Pancreas (tissue), 10 donors: ENCODE data around the gene GPR25. TPM values are rescaled to one million over a fixed set of nuclear protein-coding genes. Genes with fewer than 3 reads are reported as not detected.

Experiments
- ATAC-seq, 4 donors: fragments of 200-7000 bp; cut with Tn5 transposase; one replicate each; pipeline versions ENCODE4 v1.8.0 to v1.9.1; 2020; ENCODE audit warnings: mild to moderate bottlenecking in 4 of 4, moderate library complexity in 4 of 4
- DNase-seq, 6 donors: peaks; one replicate each; pipeline ENCODE4 v3.0.0-alpha.2; 2020
- FAIRE-seq: peaks from 2 replicates; lab custom pipeline; 2012; peaks lifted over from hg19 to GRCh38; lab: Jason Lieb, UNC
- H3K27ac ChIP-seq, 4 donors: fragments of 200-600 bp; sonication (generic); 1 replicate in 3 of 4; 2 replicates in 1 of 4; pipeline versions ENCODE4 v1.5.0 to v1.8.0; 2020
- H3K27me3 ChIP-seq, 4 donors: fragments of 200-600 bp; one replicate each; pipeline ENCODE4 v1.8.0; 2021
- H3K36me3 ChIP-seq, 3 donors: fragments of 200-600 bp; sonication (generic) in 1 of 3; one replicate each; pipeline versions ENCODE4 v1.5.0 to v1.8.0; 2020 to 2021
- H3K4me1 ChIP-seq, 3 donors: fragments of 200-600 bp; one replicate each; pipeline ENCODE4 v1.8.0; 2021
- H3K4me3 ChIP-seq, 4 donors: fragments of 200-600 bp; sonication (generic) in 2 of 4; one replicate each; pipeline versions ENCODE4 v1.5.0 to v1.8.0; 2020 to 2021
- H3K9me3 ChIP-seq, 4 donors: fragments of 200-600 bp; one replicate each; pipeline ENCODE4 v1.8.0; 2021
- WGBS, 2 donors: extraction: QIAGEN DNeasy Blood & Tissue Kit; methylation state at CpG; one replicate each; pipeline ENCODE4 v1.1.7; 2013; 5-methylcytosine and 5-hydroxymethylcytosine counted together
- intact Hi-C, 3 donors: fragments of 100-400 bp; cut with DNase I; formaldehyde crosslinking; loops; one replicate each; pipeline versions ENCODE4 v1.11.1 to v1.14.2; 2022
- polyA plus RNA-seq, 2 donors: library from polyadenylated mRNA; stranded (reverse); fragments of 200-250 nt; gene quantifications; one replicate each; pipeline ENCODE4 v1.2.3, GENCODE V29; 2013
- total RNA-seq, 6 donors: library from RNA; stranded (reverse); fragmentation: NEBNext Ultra II Directional in 4 of 6; extraction: Animal tissue kit (Norgen Biotek cat#: 25700) in 4 of 6; gene quantifications; one replicate each; pipeline versions ENCODE4 v1.2.1 to v1.2.4, GENCODE V29; 2021 to 2023
- TF ChIP-seq, protein P1 (sequence below), 4 donors: fragments of 200-600 bp; sonication (generic) in 3 of 4; IDR thresholded peaks; one replicate each; pipeline versions ENCODE4 v1.5.0 to v1.8.0; 2021; ENCODE audit warnings: antibody characterized with exemption in 4 of 4
- donor health status: healthy with polysubstance abuse.
- donor health status: DM: no; HTN: no; CAD: no; lungs with moderate emphysema.
- donor health status: DM: no; HTN: no; CAD: no.
- donor health status: control.
- donor health status: control.
- donor health status: Bipolar disorder and iron deficiency.
- donor health status: DM: yes; HTN: yes; CAD: no.
- donor health status: DM: no; HTN: no; CAD: no.
- donor health status: DM: no; HTN: no; CAD: no.
- donor health status: DM: yes; HTN: yes; CAD: no.

Gene GPR25
- total and polyA plus RNA-seq, 8 donors, result 0.31 TPM; not detected in 7

- Histone ChIP-seq H3K27ac (peak overlapping the region in 1 of 4 donors; percentile 72), H3K4me3 (no peak overlapping the region), H3K27me3 (no peaks in the 10 kb centered on the region), H3K36me3 (no peaks in the 10 kb centered on the region), H3K9me3 (no peaks in the 10 kb centered on the region), H3K4me1 (peaks cover 0 to 4% (median 4%) of the 10 kb centered on the region in 3 donors)
- intact Hi-C loops, result loop anchor here in 1 of 3 donors (10.0 kb wide), 1 partner anchor 152 kb away; no protein-coding TSS in a partner anchor
- TF ChIP-seq, protein P1, sequence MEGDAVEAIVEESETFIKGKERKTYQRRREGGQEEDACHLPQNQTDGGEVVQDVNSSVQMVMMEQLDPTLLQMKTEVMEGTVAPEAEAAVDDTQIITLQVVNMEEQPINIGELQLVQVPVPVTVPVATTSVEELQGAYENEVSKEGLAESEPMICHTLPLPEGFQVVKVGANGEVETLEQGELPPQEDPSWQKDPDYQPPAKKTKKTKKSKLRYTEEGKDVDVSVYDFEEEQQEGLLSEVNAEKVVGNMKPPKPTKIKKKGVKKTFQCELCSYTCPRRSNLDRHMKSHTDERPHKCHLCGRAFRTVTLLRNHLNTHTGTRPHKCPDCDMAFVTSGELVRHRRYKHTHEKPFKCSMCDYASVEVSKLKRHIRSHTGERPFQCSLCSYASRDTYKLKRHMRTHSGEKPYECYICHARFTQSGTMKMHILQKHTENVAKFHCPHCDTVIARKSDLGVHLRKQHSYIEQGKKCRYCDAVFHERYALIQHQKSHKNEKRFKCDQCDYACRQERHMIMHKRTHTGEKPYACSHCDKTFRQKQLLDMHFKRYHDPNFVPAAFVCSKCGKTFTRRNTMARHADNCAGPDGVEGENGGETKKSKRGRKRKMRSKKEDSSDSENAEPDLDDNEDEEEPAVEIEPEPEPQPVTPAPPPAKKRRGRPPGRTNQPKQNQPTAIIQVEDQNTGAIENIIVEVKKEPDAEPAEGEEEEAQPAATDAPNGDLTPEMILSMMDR (IDR thresholded peaks at IDR 0.05), result no peak
- no peak for DNase-seq
- FAIRE-seq, result no peak
- 76 to 80% methylated on average over 4 of the region's 4 CpGs for WGBS, 2 donors
- no peak for ATAC-seq
These were observed 19.8 kb downstream of the GPR25 start for GRCh38 chr1:200892546-200892945.

- peak overlapping the region in 2 of 4 donors; percentile 15 to 72 for H3K27ac ChIP-seq
- H3K4me1 ChIP-seq, result peaks cover 0 to 4% (median 4%) of the 10 kb centered on the region in 3 donors
- intact Hi-C loops, result loop anchor here in 1 of 3 donors (10.0 kb wide), 1 partner anchor 152 kb away; no protein-coding TSS in a partner anchor
- H3K9me3 ChIP-seq, result no peaks in the 10 kb centered on the region
- DNase-seq (no peak), ATAC-seq (no peak), FAIRE-seq (no peak)
- TF ChIP-seq, protein P1 (IDR thresholded peaks at IDR 0.05), result no peak
- no peaks in the 10 kb centered on the region for H3K27me3 ChIP-seq
- no peak overlapping the region for H3K4me3 ChIP-seq
- H3K36me3 ChIP-seq, result no peaks in the 10 kb centered on the region
These were observed 20.2 kb downstream of the GPR25 start for GRCh38 chr1:200892958-200893357.

DNA sequence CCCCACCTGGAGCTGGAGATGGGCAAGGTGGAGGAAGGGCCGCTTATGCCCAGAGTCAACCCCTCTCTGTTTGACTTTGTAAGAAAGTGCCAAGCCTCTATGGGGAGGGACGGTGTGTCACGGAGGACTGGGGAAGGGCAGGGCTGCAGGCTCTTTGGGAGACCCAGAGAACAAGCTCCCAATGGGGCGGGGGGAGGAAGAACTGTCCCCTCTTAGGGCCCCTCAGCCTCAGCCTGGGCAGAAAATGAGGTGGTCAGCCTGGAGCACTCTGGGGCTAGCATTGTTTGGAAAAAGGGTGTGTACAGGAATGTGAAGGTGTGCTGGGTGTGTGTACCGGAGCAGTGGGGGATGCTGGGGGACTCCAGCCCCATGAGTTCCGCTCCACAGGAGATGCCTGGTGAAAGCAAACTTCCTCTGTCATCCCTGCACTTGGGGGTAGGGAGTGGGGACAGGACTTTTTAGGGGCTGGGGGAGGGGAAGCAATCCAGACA lies 20.7 kb downstream of the GPR25 start:
- WGBS, 2 donors, result 62 to 67% methylated on average over 6 of the region's 6 CpGs
- DNase-seq (no peak), ATAC-seq (no peak), FAIRE-seq (no peak)
- Histone ChIP-seq H3K4me3 (no peak overlapping the region), H3K4me1 (peaks cover 0 to 4% (median 4%) of the 10 kb centered on the region in 3 donors), H3K27ac (peak overlapping the region in 2 of 4 donors; percentile 15 to 90), H3K36me3 (no peaks in the 10 kb centered on the region), H3K9me3 (no peaks in the 10 kb centered on the region), H3K27me3 (no peaks in the 10 kb centered on the region)
- intact Hi-C loops, result loop anchor here in 1 of 3 donors (10.0 kb wide), 1 partner anchor 151 kb away; no protein-coding TSS in a partner anchor
- TF ChIP-seq, protein P1 (IDR thresholded peaks at IDR 0.05), result no peak

DNA sequence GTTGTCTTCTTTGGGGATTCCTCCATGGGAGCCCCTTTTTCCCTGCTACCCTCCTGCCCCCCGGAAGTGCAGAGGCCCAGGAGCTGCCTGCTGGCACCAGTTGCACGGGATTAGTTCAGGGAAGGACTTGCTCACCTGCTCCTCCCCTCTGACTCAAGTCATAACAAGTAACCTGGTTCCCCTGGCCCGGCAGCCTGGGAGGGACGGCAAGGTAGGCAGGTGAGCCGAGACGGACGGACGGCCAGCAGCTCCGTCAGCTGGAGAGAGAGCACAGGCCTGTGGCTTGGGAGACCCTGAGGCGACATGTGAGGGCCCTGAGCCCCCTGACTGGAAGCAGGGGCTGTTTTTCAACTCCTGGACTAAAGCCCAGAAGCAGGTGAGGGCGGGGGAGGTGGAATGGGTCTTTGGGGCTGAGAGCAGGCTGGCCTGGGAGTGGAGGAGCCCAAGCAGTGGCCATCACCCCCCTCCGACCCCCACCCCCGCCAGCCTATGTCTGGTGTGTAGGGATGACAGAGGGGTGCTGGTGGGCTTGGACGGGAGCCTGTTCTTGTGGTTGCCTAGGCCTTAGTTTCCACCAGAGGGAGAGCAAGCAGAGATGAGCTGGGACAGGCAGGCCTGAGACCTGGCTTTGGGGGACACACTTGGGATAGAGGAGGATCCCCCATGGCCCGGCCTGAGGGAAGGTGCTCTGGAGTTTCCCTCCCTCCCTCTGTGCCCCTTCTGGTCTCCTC lies 22.1 kb downstream of the GPR25 start, which contains the start of gene INAVA:
INAVA (plus strand) TSS at position 189 of the 731 bp plus-strand sequence. CDS start 3,501 bp downstream, outside the sequence.
- TF ChIP-seq, protein P1 (IDR thresholded peaks at IDR 0.05), result no peak

More for the DNA sequence above, 22.1 kb downstream of the GPR25 start, which contains the start of gene INAVA:
- Histone ChIP-seq H3K9me3 (no peaks in the 10 kb centered on the region), H3K27me3 (no peaks in the 10 kb centered on the region), H3K27ac (peak within 1 kb of the TSS; percentile 60 to 90 (median 88)), H3K4me1 (peaks cover 0 to 4% (median 4%) of the 10 kb centered on the region in 3 donors), H3K36me3 (peaks cover 0 to 7% (median 0%) of the 10 kb centered on the region in 3 donors), H3K4me3 (peak within 1 kb of the TSS in 3 of 4 donors; percentile 15 to 58 (median 46))
- ATAC-seq, result peak; percentile 47 to 67 (median 54)
- intact Hi-C loops, result loop anchor here in 1 of 3 donors (10.0 kb wide), 1 partner anchor 150 kb away; no protein-coding TSS in a partner anchor
- 28 to 69% methylated on average over 15 of the region's 15 CpGs for WGBS, 2 donors
- DNase-seq, result peak; percentile 69 to 89 (median 81)
- FAIRE-seq, result no peak
